NCI-H774 (cell line): ENCODE results near the gene STAT5B.
"Not testable (repeated sequence)": the region's sequence is repeated elsewhere in the genome, so short reads cannot be mapped to it uniquely, and the experiment has no call there.

Experiments
- DNase-seq: peaks from one replicate; lab custom pipeline; 2025; lab: John Stamatoyannopoulos, UW

Gene STAT5B

GRCh38 chr17:42193969-42194899 lies 82.0 kb downstream of the STAT5B start, which contains the start of gene GHDC:
Gene GHDC (minus strand): TSS chr17:42194494. CDS start chr17:42193581, 913 bp downstream.
- DNase-seq, result peak; percentile 86

- no peak for DNase-seq
These were observed 82.8 kb downstream of the STAT5B start for GRCh38 chr17:42193216-42193968.

- DNase-seq, result no peak
These were observed 83.7 kb downstream of the STAT5B start for GRCh38 chr17:42192189-42193126.

- DNase-seq, result no peak
These were observed 84.9 kb downstream of the STAT5B start for GRCh38 chr17:42191275-42191608.

GRCh38 chr17:42190491-42191274 lies 85.5 kb downstream of the STAT5B start:
- DNase-seq, result no peak

DNA sequence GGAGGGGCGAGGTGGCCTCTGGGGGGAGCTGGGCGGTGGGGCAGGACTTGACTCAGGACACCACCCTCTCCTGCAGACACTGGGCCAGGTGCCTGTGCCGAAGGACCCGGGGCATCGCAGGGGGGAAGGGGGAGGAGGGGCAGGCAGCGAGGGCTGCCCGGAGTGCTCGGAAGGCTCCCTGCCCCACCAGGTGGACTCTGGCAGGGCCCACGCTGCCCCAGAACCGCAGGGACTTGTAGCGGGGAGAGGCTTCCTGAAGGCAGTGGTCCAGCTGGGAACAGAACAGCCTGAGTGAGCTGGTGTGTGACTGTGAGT lies 86.6 kb downstream of the STAT5B start:
- DNase-seq, result no peak

- no peak for DNase-seq
These were observed 87.2 kb downstream of the STAT5B start for GRCh38 chr17:42188749-42189650.

DNA sequence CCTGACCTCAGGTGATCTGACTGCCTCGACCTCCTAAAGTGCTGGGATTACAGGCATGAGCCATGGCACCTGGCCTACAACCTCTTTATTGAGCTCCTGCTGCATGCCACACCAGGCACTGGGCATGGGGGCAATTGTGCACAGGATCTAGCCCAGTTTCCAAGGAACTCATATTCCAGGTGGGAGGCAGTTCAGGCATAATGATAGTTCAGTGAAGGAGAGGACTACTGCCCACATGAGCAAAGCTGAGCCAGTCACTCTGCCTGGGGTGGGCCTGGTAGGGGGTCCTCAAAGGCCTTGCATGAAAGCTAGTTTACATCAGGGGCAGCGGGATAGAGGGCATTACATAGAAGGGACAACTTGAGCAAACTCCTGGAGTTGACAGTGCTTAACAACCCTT lies 88.4 kb downstream of the STAT5B start:
- no peak for DNase-seq

GRCh38 chr17:42186191-42186590 lies 90.0 kb downstream of the STAT5B start:
- not testable (repeated sequence) for DNase-seq

DNA sequence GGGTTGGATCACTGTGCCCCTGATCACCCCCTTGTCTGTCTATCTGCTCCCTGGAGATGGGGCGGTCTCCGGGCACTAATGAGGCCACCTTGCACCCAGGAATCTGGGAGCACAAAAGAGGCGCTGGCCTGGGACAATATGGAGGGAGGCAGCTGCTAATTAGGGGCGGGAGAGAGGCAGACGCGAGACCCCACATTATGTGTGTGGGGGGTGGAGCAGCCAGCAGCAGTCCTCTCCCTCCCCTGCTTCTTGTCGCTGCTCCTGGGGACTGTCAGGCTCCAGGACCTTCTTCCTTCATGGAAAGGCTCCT lies 90.6 kb downstream of the STAT5B start:
- DNase-seq, result no peak

DNA sequence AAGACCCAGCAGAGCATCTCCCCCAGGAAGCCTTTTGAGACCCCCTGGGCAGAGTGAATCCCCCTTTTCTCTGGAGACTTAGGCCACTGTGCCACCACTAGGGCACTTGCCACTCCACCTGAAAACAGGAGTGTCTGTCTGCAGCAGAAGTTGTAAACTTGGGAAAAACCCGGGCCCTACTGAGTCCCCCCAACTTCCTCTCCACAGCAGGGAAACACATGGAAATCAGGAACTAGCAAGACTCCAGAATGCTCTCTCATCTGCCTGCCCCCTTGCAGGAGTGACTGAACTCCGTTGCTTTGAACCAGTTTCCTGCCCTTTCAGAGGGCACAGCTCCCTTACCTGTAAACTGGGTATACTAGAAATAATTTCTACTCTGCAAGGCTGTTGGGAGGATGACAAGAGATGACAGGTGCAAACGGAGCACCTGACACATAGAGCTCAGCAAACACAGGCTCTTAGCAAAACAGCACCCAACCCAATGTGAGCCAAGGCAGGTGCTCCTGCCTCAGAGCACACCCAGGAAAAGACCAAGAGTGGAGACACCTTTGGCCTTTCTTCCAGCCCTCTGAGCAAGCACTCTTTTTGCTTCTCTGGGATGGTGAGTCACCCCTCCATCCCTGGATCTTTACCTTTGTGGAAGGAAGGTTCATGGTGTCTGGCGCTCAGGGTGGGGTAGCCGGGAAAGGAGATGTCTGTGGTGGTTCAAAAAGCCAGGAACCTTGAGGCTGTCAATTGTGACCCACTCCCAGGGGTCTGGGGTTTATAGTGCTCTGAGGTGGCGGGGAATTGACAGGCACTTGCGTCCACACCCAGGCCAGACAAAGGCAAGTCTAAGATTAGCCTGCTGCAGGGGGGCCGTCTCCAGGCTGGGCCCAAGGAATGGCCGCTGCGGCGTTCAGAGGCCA lies 91.2 kb downstream of the STAT5B start, which contains the start of gene HCRT:
Gene HCRT, minus strand, starts transcription at position 740 of the 908 bp plus-strand sequence. Its CDS starts 87 bp downstream, at position 653.
- peak; percentile 80 for DNase-seq

DNA sequence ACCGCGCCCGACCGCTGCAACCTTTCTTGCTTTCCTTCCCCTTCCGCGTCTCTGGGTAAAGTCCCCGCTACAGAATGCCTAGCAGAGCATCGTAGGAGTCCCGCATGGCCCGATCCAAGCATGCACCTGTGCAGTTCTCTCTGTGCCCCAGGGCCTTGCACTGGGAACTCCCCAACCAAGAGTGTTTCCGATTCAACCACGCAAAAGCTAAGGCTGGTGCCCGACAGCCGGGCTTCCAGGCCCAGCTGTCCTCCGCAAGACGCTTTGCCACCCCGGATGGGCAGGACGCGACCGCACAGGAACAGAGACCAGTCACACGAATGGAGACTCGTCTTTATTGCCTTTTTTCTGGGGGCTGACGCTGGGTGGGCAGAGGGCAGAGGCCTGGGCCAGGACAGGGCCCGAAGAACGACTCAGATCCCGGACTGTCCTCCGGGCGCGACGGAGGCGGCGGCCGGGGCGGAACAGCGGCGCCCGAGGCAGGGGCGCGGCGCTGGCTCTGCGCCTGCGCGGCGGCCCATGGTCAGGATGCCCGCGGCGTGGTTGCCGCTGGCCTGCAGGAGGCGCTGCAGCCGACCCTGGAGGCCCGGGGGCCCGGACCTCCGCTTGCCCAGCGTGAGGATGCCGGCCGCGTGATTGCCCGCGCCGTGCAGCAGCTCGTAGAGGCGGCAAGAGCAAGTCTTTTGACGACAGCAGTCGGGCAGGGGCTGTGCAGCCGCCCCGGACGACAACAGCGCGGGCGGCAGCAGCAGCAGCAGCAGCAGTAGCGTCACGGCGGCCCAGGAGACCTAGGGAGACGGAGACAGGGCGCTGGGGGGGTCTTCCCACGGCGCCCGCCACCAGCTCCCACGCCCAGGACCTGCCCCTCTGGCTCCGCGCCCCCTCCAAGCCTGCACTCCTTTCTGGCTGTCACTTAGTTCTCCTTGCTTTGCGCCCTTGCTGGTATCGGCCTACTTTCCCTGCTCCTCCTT lies 92.2 kb downstream of the STAT5B start:
- DNase-seq, result peak; percentile 91

DNA sequence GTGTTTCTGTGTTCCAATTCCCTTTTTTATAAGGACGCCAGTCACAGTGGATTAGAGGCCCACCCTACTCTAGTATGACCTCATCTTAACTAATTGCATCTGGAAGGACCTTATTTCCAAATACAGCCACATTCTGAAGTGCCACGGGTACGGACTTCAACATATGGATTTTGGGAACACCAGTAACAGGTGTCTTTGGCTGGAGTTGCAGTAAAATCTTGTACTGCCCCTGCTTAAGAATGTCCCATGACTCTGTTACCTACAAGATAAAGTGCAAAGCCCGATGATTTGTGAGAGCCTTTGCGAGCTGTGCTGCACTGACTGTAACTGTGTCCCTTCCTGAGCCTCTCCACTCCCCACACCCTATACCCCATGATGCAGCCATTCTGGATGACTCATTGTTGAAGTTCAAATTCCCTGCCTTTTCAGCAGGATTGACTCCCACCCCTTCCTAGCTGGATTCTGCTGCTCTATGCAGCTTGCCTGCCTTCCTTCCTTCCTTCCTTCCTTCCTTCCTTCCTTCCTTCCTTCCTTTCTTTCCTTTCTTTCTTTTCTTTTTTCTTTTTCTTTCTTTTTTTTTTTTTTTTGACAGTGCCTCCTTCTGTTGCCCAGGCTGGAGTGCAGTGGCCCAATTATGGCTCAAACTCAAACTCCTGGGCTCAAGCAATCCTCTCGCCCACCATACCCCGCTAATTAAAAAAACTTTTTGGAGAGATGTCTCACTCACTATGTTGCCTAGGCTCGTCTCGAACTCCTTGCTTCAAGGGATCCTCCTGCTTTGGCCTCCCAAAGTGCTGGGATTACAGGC lies 93.1 kb downstream of the STAT5B start:
- DNase-seq, result peak; percentile 5

- no peak for DNase-seq
These were observed 94.4 kb downstream of the STAT5B start for GRCh38 chr17:42181851-42182207.

DNA sequence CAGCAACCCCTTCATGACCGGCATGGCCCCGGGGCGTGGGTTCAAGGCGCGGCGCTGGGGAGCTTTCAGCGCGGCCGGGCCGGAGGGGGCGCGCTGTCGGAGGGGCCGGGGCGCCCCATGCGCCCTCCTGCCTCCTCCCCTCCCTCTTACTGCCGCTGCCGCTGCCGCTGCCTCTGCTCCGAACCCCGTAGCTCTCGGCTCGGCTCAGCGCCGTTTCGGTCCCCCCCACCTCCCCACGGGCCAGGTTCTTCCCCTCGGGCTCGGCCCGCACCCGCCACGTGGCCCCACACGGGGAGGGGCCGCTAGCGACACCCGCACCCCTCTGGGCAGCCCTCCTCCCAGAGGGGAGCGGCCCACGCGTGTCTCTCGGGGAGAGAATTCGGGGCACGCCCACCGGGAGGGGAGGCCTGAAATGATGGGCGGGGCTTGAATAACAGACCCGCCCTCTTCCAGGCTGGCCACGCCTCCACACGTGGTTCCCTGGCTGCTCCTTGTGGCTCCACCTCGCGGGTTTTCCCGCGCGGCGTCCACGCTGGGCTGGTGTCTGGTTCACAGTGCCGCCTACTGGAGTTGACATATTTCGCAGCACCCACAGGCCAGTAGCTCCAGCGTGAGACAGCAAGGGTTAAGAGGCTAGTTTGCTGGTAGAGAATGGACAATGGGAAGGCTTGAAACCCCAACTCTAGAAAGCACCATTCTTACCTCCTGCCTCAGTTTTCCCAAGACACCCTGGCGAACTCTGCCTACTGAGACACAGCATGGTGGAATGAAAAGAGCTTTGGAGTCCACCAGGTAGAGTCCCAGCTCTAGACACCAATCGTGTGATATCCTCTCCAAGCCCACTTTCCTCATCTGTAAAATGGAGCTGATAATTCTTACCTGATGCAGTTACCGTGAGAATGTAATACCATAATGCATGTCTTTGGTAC lies 95.0 kb downstream of the STAT5B start, which contains the start of gene KCNH4:
Gene KCNH4, minus strand, starts transcription at position 221 of the 929 bp plus-strand sequence. Its CDS starts 197 bp downstream, at position 24.
- DNase-seq, result peak; percentile 93

DNA sequence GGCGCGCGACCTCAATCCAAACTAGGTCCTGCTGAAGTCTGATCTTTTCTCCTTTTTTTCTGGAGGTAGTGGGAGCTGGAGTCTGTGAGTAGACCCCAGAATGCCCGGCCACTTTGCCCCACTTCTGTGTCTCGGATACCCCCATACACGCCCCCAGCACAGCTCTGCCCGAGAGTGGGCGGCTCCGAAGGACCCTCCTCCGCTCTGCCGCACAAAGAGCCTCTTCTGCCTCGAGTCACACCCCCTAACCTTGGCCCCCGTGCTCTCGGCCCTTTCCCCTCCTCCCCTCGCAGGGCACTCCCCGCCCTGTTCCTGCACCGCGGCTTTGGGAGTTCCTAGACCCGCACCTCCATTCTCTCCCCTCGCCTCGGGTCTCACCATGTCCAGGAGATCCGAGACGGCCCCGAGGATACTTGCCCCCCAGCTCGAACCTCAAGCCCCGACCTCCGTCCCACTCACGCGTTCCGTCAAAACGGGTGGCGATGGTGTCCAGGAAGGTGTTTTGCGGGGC lies 95.7 kb downstream of the STAT5B start:
- DNase-seq, result no peak
